Right forelimb (tissue), 1 donor: Measurements from ENCODE around the gene FOXM1.

Source experiments
- DNase-seq: peaks from one replicate; pipeline ENCODE4 v3.0.0-alpha.2; 2018

FOXM1 gene

GRCh38 chr12:2835691-2836403 lies 41.1 kb downstream of the FOXM1 start:
- DNase-seq: no peak

- DNase-seq: peak; percentile 86
Measured at GRCh38 chr12:2834581-2835491, 42.1 kb downstream of the FOXM1 start, which contains the start of gene NRIP2. TSS of gene NRIP2 (minus strand) at chr12:2835035. CDS start at chr12:2834983, 52 bp downstream.

DNA sequence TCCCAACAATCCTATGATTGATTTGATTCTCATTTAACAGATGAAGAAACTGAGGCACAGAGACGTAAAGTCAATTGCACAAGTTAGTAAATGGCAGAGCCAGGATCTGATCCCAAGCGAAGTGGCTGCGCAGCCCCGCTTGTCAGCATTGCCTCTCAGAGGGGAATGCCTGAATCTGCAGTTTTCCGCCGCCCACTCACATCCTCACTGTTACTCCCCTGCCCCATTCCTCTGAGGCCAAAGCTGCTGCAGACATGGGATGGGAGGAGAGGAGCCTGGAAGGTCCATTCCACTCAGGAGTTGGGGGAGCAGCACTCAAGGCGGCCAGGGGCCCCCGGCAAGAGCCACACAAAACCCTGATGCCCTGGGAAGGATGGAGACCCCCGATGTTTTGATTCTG lies 43.2 kb downstream of the FOXM1 start:
- DNase-seq: no peak

DNA sequence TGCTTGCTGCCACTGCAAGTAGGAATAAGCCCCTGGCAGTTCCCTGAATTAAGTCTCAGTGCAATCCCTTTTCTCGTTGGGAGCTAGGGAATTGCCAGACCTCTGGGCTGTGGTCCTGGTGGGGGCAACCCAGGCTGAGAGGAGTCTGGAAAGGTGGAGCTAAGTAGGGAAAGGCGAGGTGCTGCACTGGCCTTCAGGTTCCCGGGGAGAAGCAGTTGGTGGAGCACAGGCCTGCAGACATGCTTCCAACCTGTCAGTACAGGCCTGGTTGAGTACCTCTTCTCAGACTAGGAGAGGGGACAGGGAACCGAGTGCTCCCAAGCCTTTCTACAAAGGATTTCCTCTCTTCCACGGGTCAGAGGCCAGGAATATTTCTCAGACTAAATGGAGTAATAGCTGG lies 43.6 kb downstream of the FOXM1 start:
- DNase-seq: no peak

GRCh38 chr12:2832550-2833127 lies 44.3 kb downstream of the FOXM1 start:
- no peak for DNase-seq

- DNase-seq: no peak
Measured at GRCh38 chr12:2829275-2829674, 47.7 kb downstream of the FOXM1 start.

DNA sequence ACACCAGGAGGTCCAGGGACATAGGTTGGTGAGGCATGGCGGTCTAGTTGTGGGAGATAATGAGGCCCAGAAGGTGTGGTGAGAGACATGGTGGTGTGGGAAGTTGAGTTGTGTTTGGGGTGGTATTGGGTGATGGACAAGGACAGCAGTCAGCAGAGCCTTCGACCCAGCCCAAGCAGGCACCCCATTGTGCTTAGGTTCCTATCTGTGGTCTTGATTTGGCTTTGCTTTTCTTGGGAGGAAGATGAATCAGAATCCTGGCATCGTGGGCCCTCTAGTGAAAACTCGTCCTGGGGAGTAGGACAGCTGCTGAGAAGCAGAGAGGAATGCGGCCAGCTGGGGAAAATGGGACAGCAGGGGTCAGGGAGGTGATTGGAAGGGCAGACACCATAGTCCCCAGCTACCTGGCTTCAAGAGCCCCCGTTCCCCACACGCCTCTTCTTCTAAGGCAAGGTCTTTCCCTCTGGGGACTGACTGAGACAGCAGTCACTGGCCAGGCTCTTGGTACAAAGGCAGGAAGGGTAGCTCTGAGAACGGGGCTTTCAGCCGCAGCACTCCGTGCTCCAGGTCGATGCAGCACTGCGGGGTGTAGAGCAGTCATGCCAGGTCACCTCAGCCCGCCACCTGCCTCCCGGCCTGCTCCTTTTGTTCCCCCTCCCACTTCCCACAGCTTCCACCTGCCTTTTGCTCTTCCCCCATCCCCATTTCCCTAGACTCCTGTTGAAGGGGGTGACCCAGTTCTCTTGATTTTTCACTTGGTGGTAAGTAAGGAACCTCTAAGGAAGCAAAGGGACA lies 50.1 kb downstream of the FOXM1 start:
- DNase-seq: no peak

GRCh38 chr12:2826036-2826435 lies 50.9 kb downstream of the FOXM1 start:
- no peak for DNase-seq

- no peak for DNase-seq
Measured at GRCh38 chr12:2825132-2825531, 51.8 kb downstream of the FOXM1 start.

GRCh38 chr12:2824541-2824940 lies 52.4 kb downstream of the FOXM1 start:
- no peak for DNase-seq

DNA sequence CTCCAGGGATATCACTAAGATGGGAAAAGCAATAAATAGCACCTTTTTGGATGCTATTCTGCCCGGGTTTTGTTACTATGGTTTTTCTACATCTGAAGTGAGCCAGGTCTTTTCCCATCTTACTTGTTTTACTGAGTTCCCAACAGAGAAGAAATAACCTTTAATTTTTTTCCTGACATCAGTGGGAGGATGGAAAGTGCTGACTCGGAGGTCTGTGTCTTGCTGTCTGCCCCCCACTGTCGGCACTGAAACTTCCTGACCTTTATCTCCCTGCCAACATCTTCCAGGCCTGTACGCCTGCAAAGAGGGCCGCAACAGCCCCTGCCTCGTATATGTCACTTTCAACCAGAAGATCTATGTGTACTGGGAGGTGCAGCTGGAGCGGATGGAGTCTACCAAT lies 53.5 kb downstream of the FOXM1 start:
- no peak for DNase-seq

DNA sequence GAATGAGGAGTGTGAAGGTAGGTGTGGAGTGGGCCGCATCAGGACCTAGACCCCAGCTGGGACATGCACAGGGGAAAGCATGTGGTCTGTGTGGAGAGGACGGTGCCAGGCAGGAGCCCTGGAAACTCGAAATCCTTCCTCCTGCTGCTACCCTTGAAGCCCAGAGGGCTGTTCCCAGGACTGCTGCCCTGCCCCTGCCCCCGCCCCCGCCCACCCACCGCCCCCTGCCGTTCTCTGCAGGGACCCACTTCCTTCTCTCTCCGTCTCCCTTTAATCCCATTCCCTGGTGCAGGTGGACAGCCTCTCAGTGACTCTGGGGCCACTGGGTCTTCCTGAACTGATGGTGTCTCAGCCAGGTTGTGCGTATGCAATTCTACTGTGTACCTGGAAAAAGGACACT lies 56.5 kb downstream of the FOXM1 start:
- DNase-seq: no peak

GRCh38 chr12:2819810-2820209 lies 57.2 kb downstream of the FOXM1 start:
- DNase-seq: no peak

GRCh38 chr12:2813214-2814185 lies 63.5 kb downstream of the FOXM1 start:
- no peak for DNase-seq

GRCh38 chr12:2812290-2813213 lies 64.4 kb downstream of the FOXM1 start, which contains the start of gene ITFG2:
TSS of gene ITFG2 (plus strand) at chr12:2812668. CDS start at chr12:2812761, 93 bp downstream.
- DNase-seq: peak; percentile 97

DNA sequence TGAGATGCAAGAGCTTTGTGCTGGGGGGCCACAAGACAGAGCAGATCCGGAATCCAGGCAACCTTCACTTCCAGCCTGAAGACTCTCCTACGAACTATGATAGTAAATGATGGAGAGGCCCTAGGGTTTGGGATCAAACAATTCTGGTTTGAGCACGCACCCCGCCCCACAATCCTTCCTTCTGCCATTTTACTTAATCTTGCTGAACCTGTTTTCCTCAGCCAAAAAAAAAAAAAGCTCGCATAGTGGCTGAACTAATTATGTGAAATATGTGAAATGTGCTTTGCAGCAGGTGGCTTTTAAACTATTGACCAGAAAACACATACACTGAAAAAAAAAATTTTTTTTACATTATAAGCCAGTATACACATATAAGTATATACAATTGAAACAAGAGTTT lies 65.2 kb downstream of the FOXM1 start:
- no peak for DNase-seq
